Activated naive CD4-positive, alpha-beta T cell treated with anti-CD3 and anti-CD28 coated beads, Interleukin-2, amount 50 U/mL, for 72 hours (primary cell): ENCODE results near the gene IREB2. TPM values are rescaled to one million over a fixed set of nuclear protein-coding genes. Genes with fewer than 3 reads are reported as not detected.

Experiments
- ATAC-seq, 2 donors: fragments of 150-1000 bp; cut with Tn5 transposase; 2 replicates each; pipeline ENCODE4 v1.10.0; 2021; ENCODE audit warnings: mild to moderate bottlenecking in 2 of 2, moderate library complexity in 2 of 2
- DNase-seq, 2 donors: peaks; one replicate each; pipeline ENCODE4 v3.0.0; 2021 to 2022; ENCODE audit warnings: low spot score in 2 of 2
- H3K27ac Mint-ChIP-seq, 2 donors: one replicate each; pipeline ENCODE4 v1.8.0; 2022; ENCODE audit warnings: mild to moderate bottlenecking in 2 of 2, mixed read lengths in 2 of 2
- H3K36me3 Mint-ChIP-seq, 2 donors: one replicate each; pipeline ENCODE4 v1.8.0; 2022; ENCODE audit warnings: mixed read lengths in 2 of 2
- H3K9me3 Mint-ChIP-seq, 2 donors: one replicate each; pipeline ENCODE4 v1.8.0; 2022; ENCODE audit warnings: mixed read lengths in 2 of 2
- total RNA-seq, 2 donors: library from RNA; stranded (reverse); gene quantifications; one replicate each; pipeline ENCODE4 v1.2.3, GENCODE V29; 2022

IREB2 gene
- total RNA-seq, 2 donors from 2014 or later: 69.1 to 71.7 TPM

DNA sequence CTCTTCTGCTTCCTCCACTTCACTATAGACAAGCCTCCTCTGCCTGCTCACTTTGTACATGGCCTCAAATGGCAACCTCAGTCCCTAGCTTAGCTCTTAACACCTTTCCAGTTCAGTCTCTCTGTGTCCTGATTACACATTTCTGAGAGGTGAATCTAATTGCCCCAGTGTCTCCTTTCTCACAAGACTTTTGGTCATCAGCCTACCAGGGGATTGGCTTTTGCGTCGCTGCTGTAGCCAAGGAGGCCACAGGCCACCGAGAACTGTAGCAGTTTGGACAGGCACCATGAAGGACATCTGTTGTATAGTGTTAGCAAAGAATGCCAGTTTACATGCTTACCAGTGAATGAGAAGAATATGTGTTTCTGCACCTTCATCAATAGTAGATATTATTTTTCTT, 8.5 kb downstream of the IREB2 start:
- DNase-seq (no peak), ATAC-seq (no peak)
- Mint-ChIP-seq H3K27ac (peak overlapping the region in 1 of 2 donors; percentile 46), H3K9me3 (no peaks in the 10 kb centered on the region), H3K36me3 (peaks cover 0 to 36% of the 10 kb centered on the region in 2 donors)

DNA sequence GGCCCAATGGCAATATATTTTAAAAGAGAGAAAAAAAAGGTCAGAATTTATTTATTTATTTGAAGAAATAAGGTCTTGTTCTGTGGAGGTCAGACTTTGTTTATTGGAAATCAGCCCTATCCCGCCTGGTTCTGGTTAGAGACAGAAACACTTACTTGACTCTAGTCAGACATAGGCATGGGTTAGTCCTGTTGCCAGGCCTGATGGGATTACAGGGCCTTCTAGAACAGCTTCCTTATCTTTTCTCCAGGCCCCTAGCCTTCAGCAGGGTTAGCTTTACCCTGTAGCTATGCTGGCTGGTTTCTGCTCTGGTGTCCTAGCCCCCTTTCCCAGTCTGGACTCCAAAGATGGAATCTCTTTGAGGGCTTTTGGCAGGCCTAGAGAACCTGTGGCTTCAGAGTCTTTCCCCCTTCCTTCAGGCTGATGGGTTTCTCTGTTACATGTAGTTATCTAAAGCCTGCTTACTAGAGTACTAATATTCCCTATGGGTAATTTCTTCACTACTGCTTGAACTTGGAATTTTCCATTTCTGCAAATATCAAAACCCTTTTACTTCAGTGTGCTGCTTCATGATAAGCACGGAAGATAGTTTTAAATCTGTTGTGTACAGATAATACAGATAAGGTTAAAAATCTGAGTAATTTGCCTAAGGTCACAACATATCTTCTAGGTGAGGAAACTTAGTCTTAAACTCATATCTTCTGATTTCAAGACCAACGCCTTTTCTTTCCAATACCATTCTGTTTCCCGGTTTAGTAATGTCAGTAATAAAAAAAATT, 10.6 kb downstream of the IREB2 start:
- Mint-ChIP-seq H3K9me3 (no peaks in the 10 kb centered on the region), H3K36me3 (peaks cover 6 to 32% of the 10 kb centered on the region in 2 donors)

DNA sequence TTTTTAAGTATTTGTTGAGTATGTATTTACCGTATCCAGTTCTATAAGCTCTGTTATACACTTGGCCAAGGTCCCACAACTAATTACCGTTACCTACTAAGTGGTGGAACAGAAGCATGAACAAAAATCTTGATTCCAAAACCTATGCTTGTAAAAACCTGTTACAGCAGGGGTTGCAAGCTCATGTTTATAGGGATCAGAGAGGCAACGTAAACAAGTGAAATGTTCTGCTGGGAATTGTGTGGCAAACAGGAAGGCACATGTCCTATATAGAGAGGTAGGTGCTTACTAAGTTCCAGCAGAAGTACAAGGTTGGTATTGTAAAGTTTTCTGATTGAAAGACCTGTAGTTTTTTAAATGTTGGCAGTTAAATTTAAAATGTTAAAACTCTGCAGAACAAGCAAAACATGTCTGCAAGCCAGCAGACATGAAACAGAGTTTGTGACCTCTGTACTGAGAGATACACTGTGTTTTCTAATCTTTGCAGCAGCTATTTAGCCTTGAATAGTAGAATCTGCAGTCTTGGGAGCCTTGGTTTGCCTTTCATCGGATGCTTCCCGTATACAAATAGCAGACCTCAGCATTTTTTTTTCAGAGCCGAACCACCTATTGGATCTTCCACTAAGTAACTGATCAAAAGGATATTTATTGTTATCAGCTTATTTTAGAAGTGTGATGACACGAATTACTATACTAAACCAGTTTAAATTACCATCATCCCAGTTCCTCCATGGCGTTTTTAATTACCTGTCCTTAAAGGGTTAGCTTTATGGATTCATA, 11.4 kb downstream of the IREB2 start:
- Mint-ChIP-seq H3K36me3 (peaks cover 6 to 33% of the 10 kb centered on the region in 2 donors), H3K9me3 (no peaks in the 10 kb centered on the region), H3K27ac (no peak overlapping the region)
- DNase-seq (no peak), ATAC-seq (no peak)

More for the DNA sequence above, 10.6 kb downstream of the IREB2 start:
- no peak for DNase-seq
- H3K27ac Mint-ChIP-seq: peak overlapping the region in 1 of 2 donors; percentile 69
- no peak for ATAC-seq

DNA sequence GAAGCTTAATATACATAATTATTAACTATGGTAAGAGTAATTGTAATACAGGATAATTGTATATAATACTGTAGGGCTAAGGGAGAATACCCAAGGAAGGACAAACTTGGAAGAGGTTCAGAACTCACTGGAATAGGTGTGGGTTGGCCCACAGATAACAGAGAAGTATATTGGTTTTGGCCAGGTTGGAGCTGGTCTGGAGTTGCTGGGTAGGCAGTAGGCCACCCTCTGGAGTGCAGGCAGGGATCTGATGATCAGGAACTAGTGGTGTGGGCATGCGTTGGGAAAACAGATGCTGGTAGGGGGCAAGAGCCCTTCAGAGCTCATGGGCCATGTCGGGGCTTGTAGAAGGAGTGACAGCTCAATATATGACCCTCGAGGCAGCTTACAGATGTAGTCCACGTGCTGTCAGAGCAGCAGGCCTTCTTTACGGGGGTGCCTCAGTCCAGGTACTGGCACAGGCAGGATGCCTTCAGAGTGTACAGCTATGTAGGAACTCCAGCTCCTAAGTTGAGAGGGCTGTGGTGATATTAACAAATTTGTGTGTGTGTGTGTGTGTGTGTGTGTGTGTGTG, 12.4 kb downstream of the IREB2 start:
- no peaks in the 10 kb centered on the region for H3K9me3 Mint-ChIP-seq
- ATAC-seq (no peak), DNase-seq (no peak)
- H3K36me3 Mint-ChIP-seq: peaks cover 6 to 31% of the 10 kb centered on the region in 2 donors
- H3K27ac Mint-ChIP-seq: peak overlapping the region; percentile 63 to 90

DNA sequence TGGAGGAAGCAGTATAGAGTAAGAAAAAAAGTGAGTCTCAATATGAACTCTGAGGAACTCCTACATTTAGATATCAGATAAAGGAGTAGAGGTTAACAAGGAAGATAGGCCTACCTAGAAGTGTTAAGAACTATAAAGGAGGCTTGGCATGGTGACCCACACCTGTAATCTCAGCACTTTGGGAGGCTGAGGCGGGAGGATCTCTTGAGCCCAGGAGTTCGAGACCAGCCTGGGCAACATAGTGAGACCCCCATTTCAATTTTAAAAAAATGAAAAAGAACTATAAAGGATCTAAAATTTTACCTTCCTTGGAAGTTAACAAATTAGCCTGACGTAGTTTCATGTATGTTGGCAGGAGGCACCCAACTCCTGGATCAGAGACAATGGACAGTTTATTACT, 14.5 kb downstream of the IREB2 start:
- Mint-ChIP-seq H3K36me3 (peaks cover 6 to 13% of the 10 kb centered on the region in 2 donors), H3K27ac (peak overlapping the region; percentile 3 to 54), H3K9me3 (no peaks in the 10 kb centered on the region)
- no peak for DNase-seq
- no peak for ATAC-seq

DNA sequence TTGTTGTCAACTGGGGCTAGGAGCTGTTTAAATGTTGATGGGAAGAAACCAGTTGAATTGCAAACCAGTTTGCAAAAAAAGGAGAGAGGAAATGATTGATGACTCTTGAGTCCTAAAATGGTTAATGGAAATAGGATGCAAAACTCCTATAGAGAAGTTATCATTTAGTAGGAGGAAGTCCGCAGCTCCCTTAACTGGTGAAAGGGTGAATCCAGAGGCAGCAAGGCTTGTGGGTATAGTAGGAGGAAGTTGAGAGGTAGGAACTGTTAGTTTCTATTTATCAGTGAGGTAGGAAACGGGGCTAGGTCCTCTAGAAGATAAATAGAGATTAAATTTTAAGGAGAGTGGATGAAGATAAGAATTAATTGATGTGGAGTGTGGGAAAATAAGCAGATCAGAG, 15.4 kb downstream of the IREB2 start:
- peaks cover 6 to 13% of the 10 kb centered on the region in 2 donors for H3K36me3 Mint-ChIP-seq
- no peak for ATAC-seq
- H3K9me3 Mint-ChIP-seq: no peaks in the 10 kb centered on the region
- DNase-seq: no peak
- H3K27ac Mint-ChIP-seq: peak overlapping the region; percentile 26 to 88

DNA sequence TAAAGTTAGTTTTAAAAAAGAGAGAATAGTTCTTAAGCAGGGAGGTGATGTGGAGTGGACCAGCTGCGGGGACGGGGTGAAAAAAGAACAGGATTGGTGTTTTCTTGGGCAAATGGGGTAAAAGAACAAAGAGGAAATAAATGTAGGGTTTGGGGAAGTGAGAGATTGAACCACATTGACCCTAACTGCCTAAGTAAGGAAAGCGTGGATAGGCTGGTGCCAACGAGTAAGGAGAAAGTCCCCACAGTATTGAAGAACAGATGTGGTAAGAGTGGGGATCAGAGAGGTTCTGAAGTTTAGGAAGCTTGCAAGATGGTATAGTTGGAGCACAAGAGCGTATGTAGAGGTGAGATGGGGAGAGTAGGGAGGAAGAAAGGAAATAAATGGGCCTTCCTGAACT, 17.0 kb downstream of the IREB2 start:
- peaks cover 6 to 13% of the 10 kb centered on the region in 2 donors for H3K36me3 Mint-ChIP-seq
- ATAC-seq (no peak), DNase-seq (no peak)
- H3K27ac Mint-ChIP-seq: no peak overlapping the region
- no peaks in the 10 kb centered on the region for H3K9me3 Mint-ChIP-seq

DNA sequence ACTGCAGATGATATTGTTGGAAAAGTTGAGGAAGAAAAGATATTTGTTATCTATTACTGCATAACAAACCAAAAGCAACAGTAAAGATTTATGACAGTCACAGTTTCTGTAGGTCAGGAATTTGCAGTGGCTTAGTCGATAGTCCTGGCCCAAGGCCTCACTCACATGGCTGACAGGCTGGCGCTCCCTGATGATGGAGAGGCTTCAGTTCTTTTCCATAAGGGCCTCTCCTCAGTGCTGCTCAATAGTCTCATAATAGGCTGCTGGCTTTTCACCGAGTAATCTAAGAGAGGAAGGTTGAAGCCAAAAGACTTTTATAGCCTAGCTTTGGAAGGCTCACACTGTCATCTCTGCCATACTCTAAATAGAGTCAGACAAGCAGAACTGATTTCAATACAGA, 17.7 kb downstream of the IREB2 start:
- no peaks in the 10 kb centered on the region for H3K9me3 Mint-ChIP-seq
- DNase-seq (no peak), ATAC-seq (no peak)
- H3K27ac Mint-ChIP-seq: peak overlapping the region in 1 of 2 donors; percentile 23
- peaks cover 6 to 9% of the 10 kb centered on the region in 2 donors for H3K36me3 Mint-ChIP-seq

DNA sequence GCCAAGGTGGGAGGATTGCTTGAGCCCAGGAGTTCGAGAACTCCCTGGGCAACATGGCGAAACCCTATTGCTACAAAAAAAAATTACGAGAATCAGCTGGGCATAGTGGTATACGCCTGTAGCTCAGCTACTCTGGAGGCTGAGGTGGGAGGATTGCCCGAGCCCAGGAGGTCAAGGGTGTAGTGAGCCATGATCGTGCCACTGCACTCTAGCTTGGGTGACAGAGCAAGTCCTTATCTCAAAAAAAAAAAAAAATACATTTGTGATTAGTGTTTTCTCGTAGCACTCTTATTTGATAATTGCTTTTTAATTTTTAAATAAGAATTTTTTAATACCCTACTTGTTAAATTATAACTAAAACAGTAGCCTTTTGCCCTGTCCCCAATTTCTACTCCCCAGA, 18.4 kb downstream of the IREB2 start:
- DNase-seq: no peak
- Mint-ChIP-seq H3K27ac (no peak overlapping the region), H3K36me3 (peaks cover 6 to 8% of the 10 kb centered on the region in 2 donors), H3K9me3 (no peaks in the 10 kb centered on the region)
- ATAC-seq: no peak

DNA sequence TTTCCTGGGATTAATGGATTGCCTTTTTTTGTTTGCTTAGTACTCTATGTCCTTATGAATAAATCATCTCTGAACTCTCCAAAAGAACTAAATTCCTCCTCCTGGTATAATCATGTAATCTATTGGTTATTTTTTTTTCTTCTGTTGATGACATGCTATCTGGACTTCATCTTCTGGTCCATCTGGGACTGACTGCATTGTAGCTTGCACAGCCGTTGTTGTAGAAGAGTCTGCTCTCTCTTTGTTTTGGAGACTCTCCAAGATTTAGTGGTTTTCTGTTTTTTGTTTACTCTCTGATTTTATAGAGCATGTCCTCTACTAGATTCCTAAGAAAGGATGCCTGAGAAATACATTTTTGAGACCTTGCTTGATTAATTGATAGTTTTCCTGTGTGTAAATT, 19.1 kb downstream of the IREB2 start:
- Mint-ChIP-seq H3K9me3 (no peaks in the 10 kb centered on the region), H3K36me3 (peaks cover 2 to 8% of the 10 kb centered on the region in 2 donors), H3K27ac (peak overlapping the region in 1 of 2 donors; percentile 6)
- no peak for DNase-seq
- no peak for ATAC-seq

DNA sequence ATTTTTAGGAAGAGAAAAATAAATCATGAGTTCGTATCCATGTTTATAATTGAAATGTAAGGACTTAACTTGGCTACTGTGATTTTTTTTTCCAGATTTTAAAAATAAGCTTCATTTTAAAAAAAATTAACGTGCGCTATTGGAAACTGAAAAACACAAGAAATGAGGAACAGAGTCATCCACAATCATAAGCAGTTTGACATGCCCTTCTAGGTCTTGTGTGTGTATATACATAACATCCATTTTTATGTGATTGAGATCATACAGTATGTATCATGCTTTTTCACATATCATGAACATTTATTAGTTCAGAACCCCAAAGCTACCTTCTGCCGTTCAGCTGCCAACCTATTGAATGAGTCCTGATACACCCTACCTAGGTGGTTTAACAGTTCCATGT, 22.7 kb downstream of the IREB2 start:
- no peaks in the 10 kb centered on the region for H3K36me3 Mint-ChIP-seq
- DNase-seq: no peak
- H3K9me3 Mint-ChIP-seq: no peaks in the 10 kb centered on the region
- H3K27ac Mint-ChIP-seq: no peak overlapping the region
- no peak for ATAC-seq

DNA sequence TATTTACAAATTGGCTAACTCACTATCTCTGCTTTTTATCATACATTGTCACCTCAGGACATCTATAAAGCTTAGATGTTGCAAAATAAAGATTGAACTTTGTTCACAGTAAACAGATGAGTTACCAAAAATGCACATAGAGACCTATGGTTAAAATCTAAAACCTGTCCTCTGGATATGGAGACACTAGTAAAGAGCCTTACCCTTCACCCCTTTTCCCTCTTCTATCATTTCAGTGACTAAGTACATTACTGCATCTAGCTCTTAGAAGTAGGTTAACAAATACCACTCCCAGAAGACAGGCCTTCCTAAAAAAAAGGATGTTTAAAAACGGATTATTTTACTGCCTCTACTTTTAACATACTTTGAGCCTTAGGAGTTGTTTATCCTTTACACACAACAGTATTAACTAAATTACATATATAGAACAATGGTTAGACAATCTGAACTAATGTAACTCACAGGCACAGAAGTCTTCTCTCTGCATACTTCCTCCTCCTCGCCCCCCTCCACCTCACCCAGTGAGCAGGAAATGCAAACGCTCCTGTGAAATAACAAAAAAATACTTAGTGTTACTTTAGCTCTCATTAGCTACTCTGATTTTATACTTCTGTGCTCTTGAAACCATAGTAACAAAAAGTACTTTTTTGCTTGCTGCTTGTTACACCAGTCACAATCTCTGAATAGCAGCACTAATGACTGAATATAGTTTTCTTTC, 23.3 kb downstream of the IREB2 start:
- Mint-ChIP-seq H3K36me3 (no peaks in the 10 kb centered on the region), H3K27ac (peak overlapping the region in 1 of 2 donors; percentile 20), H3K9me3 (no peaks in the 10 kb centered on the region)
- DNase-seq (no peak), ATAC-seq (no peak)

DNA sequence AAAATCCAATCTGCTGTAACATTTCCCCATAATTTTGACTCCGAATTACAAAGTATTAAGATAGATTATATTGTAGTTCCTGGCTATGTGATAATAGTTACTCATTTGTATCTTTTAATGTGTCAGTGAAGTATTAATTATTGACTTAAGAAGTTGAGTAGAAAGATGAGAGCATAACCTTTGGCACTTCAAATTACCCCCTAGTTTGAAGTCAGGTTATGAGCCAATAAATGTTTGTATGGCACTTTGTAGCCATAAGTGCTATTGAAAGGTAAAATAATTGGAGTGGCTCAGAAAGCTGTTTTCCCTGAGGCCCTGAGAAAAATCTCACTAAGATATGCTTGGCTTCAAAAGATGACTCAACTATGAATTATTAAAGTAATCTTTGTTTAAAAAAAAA, 31.0 kb downstream of the IREB2 start:
- DNase-seq (no peak), ATAC-seq (no peak)
- Mint-ChIP-seq H3K27ac (no peak overlapping the region), H3K9me3 (no peaks in the 10 kb centered on the region), H3K36me3 (no peaks in the 10 kb centered on the region)

DNA sequence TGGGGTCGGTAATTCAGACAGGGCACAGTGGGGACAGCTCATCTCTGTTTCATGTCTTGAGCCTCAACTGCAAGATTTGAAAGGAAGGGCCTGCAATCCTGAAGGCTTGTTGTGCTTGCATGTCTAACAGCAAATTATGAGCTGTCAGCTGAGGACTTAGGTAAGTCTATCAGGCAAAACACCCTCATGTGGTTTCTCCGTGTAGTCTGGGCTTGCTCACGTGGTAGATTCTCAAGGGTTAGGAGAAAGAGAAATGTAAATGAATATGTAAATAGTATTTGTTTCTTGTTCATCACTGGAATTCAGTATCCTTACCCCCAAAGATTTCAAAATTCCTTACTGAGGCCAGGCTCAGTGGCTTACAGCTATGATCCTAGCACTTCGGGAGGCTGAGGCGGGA, 39.3 kb downstream of the IREB2 start:
- Mint-ChIP-seq H3K9me3 (no peaks in the 10 kb centered on the region), H3K36me3 (no peaks in the 10 kb centered on the region), H3K27ac (no peak overlapping the region)
- DNase-seq (no peak), ATAC-seq (no peak)

DNA sequence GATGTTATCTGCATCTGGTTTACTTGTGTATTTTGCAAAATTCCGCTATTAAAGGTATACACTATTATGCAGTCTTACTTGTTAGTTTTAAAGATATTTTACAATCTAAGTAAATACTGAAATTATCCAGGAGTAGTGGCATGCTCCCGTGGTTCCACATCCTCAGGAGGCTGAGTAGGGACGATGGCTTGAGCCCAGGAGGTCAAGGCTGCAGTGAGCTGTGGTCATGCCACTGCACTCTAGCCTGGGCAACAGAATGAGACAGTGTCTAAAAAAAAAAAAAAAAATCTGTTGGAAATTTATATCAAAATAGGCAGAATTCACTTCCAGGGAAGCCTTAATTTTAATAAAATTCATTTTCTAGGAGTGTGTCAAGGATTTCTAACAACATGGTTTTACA, 41.6 kb downstream of the IREB2 start:
- Mint-ChIP-seq H3K9me3 (no peaks in the 10 kb centered on the region), H3K27ac (peak overlapping the region in 1 of 2 donors; percentile 53), H3K36me3 (no peaks in the 10 kb centered on the region)
- no peak for DNase-seq
- no peak for ATAC-seq

DNA sequence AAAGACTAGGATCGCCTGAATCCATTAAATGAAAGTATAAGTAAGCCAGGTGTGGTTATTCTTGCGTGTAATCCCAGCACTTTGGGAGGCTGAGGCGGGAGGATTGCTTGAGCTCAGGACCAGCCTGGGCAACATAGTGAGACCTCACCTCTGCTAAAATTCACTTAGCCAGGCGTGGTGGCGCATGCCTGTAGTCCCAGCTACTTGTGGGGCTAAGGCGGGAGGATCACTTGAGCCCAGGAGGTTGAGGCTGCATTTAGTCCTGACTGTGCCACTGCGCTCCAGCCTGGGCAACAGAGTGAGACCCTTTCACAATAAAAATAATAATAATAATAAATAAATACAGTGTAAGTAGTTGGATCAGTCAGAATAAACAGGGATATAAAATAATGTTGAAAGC, 43.9 kb downstream of the IREB2 start:
- no peak for DNase-seq
- H3K9me3 Mint-ChIP-seq: no peaks in the 10 kb centered on the region
- H3K36me3 Mint-ChIP-seq: no peaks in the 10 kb centered on the region
- no peak for ATAC-seq
- H3K27ac Mint-ChIP-seq: peak overlapping the region in 1 of 2 donors; percentile 81

DNA sequence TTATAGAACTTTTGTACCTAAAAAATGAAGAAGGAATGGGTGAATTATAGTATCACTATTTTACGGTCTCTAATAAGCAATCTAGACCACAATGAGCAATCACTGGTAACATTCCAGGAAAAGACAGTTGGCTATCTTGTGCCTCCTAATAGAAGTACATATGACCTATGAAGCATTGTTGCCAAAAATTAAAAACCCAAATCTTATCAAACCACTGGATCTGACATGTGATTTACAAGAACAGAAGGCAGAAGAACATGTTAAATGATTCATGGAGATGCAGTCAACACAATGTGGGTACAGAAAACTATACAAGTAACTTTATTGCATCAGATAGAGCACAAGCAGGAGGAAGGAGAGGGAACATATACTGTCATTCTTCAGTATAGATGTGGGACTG, 54.9 kb downstream of the IREB2 start:
- DNase-seq: no peak
- ATAC-seq: peak in 1 of 2 donors; percentile 5
- Mint-ChIP-seq H3K9me3 (no peaks in the 10 kb centered on the region), H3K27ac (peak overlapping the region; percentile 14 to 86), H3K36me3 (peaks cover 12 to 13% of the 10 kb centered on the region in 2 donors)
